ENCODE data around the gene BRINP3.

DNA sequence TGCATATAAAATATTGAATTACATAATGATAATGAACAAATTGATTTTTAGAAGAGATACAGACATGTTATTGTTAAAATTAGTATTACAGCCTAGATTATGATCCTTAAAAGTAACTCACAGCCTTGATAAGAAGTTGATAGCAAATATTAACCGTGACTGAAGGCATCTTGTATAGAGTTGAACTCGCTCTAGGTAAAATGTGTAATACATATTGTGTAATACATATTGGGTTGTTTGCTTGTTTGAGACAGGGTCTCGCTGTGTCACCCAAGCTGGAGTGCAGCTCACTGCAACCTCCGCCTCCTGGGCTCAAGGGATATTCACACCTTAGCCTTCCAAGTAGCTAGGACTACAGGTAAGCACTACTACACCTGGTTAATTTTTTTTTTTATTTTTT is 269.9 kb downstream of the BRINP3 start:
- TF ChIP-seq, protein P1, sequence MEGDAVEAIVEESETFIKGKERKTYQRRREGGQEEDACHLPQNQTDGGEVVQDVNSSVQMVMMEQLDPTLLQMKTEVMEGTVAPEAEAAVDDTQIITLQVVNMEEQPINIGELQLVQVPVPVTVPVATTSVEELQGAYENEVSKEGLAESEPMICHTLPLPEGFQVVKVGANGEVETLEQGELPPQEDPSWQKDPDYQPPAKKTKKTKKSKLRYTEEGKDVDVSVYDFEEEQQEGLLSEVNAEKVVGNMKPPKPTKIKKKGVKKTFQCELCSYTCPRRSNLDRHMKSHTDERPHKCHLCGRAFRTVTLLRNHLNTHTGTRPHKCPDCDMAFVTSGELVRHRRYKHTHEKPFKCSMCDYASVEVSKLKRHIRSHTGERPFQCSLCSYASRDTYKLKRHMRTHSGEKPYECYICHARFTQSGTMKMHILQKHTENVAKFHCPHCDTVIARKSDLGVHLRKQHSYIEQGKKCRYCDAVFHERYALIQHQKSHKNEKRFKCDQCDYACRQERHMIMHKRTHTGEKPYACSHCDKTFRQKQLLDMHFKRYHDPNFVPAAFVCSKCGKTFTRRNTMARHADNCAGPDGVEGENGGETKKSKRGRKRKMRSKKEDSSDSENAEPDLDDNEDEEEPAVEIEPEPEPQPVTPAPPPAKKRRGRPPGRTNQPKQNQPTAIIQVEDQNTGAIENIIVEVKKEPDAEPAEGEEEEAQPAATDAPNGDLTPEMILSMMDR (IDR thresholded peaks at IDR 0.05): no peak
- TF ChIP-seq POLR2A (IDR thresholded peaks at IDR 0.05): no peak

All from lower leg skin (tissue), 3 donors.